Measurements from ENCODE around the gene C19orf12. TPM values are rescaled to one million over a fixed set of nuclear protein-coding genes. Genes with fewer than 3 reads are reported as not detected.

Gene C19orf12
- total and polyA plus RNA-seq, 2 of the 4 experiments (the other 2 are of a cell fraction): 16.3 to 24.0 TPM

DNA sequence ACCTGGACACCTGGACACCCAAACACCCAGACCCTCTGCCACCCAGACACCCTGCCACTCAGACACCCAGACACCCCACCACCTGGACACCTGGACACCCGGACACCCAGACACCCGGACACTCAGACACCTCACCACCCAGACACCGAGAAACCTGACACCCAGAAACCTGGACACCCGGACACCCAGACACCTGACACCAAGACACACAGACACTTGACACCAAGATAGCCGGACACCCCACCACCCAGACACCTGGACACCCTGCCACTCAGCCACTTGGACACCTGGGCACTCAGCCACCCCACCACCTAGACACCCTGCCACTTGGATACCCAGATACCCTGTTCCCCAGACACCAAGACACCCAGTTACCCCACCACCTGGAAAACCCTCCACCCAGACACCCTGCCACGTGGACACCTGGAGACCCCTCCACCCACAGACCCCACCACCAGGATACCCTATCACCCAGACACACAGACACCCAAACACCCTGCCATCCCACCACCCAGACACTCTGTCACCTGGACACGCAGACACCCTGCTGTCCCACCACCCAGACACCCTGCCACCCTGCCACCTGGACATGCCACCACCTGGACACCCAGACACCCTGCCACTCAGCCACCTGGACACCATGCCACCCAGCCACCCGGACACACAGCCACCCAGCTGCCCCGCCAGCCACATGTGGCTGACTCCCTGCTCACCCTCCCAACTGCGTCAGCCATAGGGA, 17.4 kb downstream of the C19orf12 start:
- H3K9me3 ChIP-seq (ENCODE audit: control insufficient read depth, insufficient read depth, low read length): no peaks in the 10 kb centered on the region
- no peak for DNase-seq

More for the DNA sequence above, 17.4 kb downstream of the C19orf12 start:
- WGBS, 2 experiments (ENCODE audit: extremely low coverage in 2 of 2, insufficient read length in 1 of 2): 96% methylated on average over 4 of the region's 10 CpGs; no CpG with 5 or more reads in 1 of the 2 experiments
- Histone ChIP-seq H3K4me3 (ENCODE audit: insufficient read depth, low read depth, low read length) (no peak overlapping the region), H4K91ac (ENCODE audit: insufficient read depth, low read depth, low read length) (no peak overlapping the region), H3K79me1 (ENCODE audit: low read depth in 1 of 2, low read length in 2 of 2) (no peaks in the 10 kb centered on the region; a peak in 1 of 4 replicates), H3K4me1 (ENCODE audit: control insufficient read depth, insufficient read depth, low read length) (peaks cover 6% of the 10 kb centered on the region; the same call in 1 of the 2 replicates), H4K20me1 (ENCODE audit: insufficient read depth, low read length) (no peaks in the 10 kb centered on the region), H3K9ac (ENCODE audit: low read depth, low read length) (no peak overlapping the region), H2BK15ac (ENCODE audit: low read depth, low read length) (no peak overlapping the region), H3K56ac (ENCODE audit: extremely low read depth, insufficient read depth, low read length) (no peak overlapping the region), H2BK5ac (ENCODE audit: low read depth, low read length, poor library complexity, severe bottlenecking) (no peak overlapping the region), H2AFZ (replicated peaks; ENCODE audit: low read length, poor library complexity) (no peak overlapping the region), H2BK20ac (ENCODE audit: low read depth, low read length) (no peak overlapping the region), H3K23ac (ENCODE audit: low read depth, low read length) (no peak overlapping the region), H2AK9ac (replicated peaks; ENCODE audit: low read depth, low read length, poor library complexity) (no peak overlapping the region), H3K4me2 (ENCODE audit: low read depth, low read length) (no peak overlapping the region), H3K14ac (replicated peaks; ENCODE audit: low read depth, low read length) (no peak overlapping the region), H3K4ac (ENCODE audit: low read depth, low read length) (no peak overlapping the region), H3K27ac (ENCODE audit: insufficient read depth, low read length) (no peak overlapping the region), H4K8ac (ENCODE audit: low read depth in 2 of 2, low read length in 2 of 2) (no peak overlapping the region), H2BK120ac (ENCODE audit: low read depth, low read length) (no peak overlapping the region), H3K18ac (ENCODE audit: low read depth, low read length) (no peak overlapping the region), H3K27me3 (ENCODE audit: control insufficient read depth, insufficient read depth, low read length) (no peaks in the 10 kb centered on the region), H4K5ac (ENCODE audit: low read depth, low read length) (no peak overlapping the region), H2AK5ac (ENCODE audit: low read depth, low read length) (no peak overlapping the region), H3K9me1 (ENCODE audit: insufficient read depth, low read length) (peaks cover 2% of the 10 kb centered on the region; the same call in 1 of the 2 replicates), H3K36me3 (ENCODE audit: control insufficient read depth, insufficient read depth, low read length) (peaks cover 11% of the 10 kb centered on the region)
- ChIA-PET POLR2A (ENCODE audit: unreplicated experiment) (no interaction called here), CTCF (no interaction called here)
- no peak for ATAC-seq (ENCODE audit: low read depth)
- in situ Hi-C loops (cut with MboI; ENCODE audit: low sequenced_read_pairs) (no loop called here), dilution Hi-C loops (cut with HindIII; ENCODE audit: low sequenced_read_pairs, unreplicated experiment) (no loop called here), intact Hi-C loops (cut with micrococcal nuclease) (no loop called here)
- TF ChIP-seq CHD1 (IDR thresholded peaks at IDR 0.05; ENCODE audit: low read depth, low read length) (no peak), BHLHE40 (IDR thresholded peaks at IDR 0.05; ENCODE audit: low read depth, low read length) (no peak), RAD21 (IDR thresholded peaks at IDR 0.05; ENCODE audit: low read length) (no peak), RCOR1 (IDR thresholded peaks at IDR 0.05; ENCODE audit: insufficient replicate concordance, low read length) (no peak), SMC3 (IDR thresholded peaks at IDR 0.05; ENCODE audit: low read depth, low read length) (no peak), RFX5 (IDR thresholded peaks at IDR 0.05; ENCODE audit: low read depth, low read length) (no peak), CEBPB (IDR thresholded peaks at IDR 0.05; ENCODE audit: low read depth, low read length) (no peak), MAFK (IDR thresholded peaks at IDR 0.05; ENCODE audit: low read depth, low read length) (no peak), FOS (IDR thresholded peaks at IDR 0.05; ENCODE audit: low read depth, low read length) (no peak), POLR2A (IDR thresholded peaks at IDR 0.05; ENCODE audit: low read depth, low read length) (no peak), NFE2L2 (IDR thresholded peaks at IDR 0.05; ENCODE audit: low read depth, low read length) (no peak), MXI1 (IDR thresholded peaks at IDR 0.05; ENCODE audit: borderline replicate concordance, low read depth, low read length) (no peak), MAZ (IDR thresholded peaks at IDR 0.05; ENCODE audit: borderline replicate concordance, low read depth, low read length) (no peak)
- TF ChIP-seq, protein P1, sequence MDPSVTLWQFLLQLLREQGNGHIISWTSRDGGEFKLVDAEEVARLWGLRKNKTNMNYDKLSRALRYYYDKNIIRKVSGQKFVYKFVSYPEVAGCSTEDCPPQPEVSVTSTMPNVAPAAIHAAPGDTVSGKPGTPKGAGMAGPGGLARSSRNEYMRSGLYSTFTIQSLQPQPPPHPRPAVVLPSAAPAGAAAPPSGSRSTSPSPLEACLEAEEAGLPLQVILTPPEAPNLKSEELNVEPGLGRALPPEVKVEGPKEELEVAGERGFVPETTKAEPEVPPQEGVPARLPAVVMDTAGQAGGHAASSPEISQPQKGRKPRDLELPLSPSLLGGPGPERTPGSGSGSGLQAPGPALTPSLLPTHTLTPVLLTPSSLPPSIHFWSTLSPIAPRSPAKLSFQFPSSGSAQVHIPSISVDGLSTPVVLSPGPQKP (IDR thresholded peaks at IDR 0.05; ENCODE audit: borderline replicate concordance, low read depth, low read length): no peak
- TF ChIP-seq, protein P2, sequence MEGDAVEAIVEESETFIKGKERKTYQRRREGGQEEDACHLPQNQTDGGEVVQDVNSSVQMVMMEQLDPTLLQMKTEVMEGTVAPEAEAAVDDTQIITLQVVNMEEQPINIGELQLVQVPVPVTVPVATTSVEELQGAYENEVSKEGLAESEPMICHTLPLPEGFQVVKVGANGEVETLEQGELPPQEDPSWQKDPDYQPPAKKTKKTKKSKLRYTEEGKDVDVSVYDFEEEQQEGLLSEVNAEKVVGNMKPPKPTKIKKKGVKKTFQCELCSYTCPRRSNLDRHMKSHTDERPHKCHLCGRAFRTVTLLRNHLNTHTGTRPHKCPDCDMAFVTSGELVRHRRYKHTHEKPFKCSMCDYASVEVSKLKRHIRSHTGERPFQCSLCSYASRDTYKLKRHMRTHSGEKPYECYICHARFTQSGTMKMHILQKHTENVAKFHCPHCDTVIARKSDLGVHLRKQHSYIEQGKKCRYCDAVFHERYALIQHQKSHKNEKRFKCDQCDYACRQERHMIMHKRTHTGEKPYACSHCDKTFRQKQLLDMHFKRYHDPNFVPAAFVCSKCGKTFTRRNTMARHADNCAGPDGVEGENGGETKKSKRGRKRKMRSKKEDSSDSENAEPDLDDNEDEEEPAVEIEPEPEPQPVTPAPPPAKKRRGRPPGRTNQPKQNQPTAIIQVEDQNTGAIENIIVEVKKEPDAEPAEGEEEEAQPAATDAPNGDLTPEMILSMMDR (conservative IDR thresholded peaks at IDR 0.05; ENCODE audit: low read depth, low read length): no peak
- TF ChIP-seq, protein P3, sequence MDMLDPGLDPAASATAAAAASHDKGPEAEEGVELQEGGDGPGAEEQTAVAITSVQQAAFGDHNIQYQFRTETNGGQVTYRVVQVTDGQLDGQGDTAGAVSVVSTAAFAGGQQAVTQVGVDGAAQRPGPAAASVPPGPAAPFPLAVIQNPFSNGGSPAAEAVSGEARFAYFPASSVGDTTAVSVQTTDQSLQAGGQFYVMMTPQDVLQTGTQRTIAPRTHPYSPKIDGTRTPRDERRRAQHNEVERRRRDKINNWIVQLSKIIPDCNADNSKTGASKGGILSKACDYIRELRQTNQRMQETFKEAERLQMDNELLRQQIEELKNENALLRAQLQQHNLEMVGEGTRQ (IDR thresholded peaks at IDR 0.05; ENCODE audit: low read depth, low read length): no peak
- no TSS peak for BruUV-seq (replicated peaks)
